ENCODE measurements around the gene COL25A1. TPM values are rescaled to one million over a fixed set of nuclear protein-coding genes. Genes with fewer than 3 reads are reported as not detected.

The COL25A1 gene
- total RNA-seq, 1 experiment from 2014 or later: not detected

DNA sequence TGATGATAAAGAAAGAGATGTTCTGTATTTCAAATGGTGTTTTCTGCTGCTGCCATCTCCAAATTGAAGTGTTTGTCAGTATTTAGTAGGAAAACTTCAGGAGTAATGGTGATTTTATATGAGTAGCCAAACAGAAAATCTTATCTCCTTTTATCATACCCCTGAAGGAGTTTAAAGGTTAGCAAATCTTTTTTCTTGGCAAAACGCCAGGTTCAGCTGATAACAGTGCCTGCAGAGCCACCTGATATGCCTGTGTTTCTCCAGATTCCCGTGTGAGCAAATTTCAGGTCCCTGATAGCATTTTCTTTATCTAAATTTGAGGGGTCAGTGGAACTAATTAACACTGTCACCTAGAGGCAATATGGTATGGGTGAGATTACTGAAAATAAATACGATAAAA lies 473.8 kb downstream of the COL25A1 start:
- DNase-seq (ENCODE audit: low spot score): no peak

- no peak for DNase-seq (ENCODE audit: low spot score)
These were observed 476.7 kb downstream of the COL25A1 start for GRCh38 chr4:108825737-108826136.

DNA sequence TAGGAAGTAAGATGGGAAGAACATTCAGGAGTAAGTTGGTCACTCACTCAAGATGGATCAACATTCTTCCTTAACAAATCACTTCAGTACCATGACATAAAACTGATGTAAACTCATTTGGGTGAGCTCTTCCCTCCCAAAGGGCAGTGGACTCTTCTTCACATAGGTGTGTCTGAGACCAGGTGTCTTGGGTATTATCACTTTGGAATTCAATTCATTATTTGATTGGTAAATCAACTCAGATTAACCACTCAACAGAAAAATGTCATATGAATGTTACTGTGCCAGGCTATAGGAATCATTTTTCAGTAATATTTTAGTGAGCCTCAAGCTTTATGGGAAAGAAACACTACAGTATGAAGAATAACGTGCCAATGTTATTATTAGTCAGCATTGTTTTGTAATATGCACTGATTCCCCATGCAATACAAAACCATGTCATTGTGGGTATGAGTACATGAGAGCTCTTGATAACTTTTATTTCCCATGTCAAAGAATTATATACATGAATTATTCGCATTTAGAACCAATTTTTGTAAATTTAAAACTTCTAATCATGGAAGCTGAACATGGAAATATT lies 481.0 kb downstream of the COL25A1 start:
- DNase-seq (ENCODE audit: low spot score): no peak

DNA sequence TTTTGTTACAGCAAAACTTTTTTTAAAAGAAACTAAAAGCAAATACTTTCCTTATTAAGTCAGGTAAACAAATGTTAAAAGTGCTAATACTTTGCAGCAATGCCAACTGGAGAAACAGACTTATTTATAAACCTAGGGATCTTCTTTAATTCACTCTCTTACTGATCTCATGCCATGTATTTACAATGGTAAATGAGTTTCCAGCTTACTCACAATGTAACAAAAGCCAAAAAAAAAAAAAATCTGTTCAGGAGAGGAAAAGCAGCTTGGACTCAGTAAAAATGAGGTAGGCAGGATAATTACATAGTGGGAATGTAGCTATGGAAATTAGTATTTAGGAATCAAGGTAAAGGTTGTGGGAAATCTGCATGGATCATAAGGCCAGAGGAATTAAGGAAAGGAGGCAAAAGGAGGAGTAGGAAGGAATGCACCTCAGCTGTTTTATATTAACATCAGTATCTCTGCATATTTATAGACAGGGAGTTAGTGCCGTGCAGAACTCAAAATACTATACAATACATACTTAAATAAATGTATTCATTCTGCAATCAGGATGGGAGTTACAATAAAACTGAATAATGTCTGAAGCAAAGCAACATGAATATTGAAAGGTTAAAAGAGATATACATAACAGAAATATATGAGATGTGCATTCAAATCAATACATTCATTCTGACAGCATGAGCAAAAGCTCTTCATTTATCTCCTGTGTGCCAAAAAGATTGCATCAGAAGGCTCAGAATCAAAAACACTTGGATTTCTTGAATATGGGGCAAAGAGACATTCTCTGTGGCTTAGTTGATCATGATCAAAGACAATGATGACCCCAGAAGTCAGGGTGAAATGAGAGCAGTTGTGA lies 481.7 kb downstream of the COL25A1 start:
- no peak for DNase-seq (ENCODE audit: low spot score)

- DNase-seq (ENCODE audit: low spot score): no peak
These were observed 488.1 kb downstream of the COL25A1 start for GRCh38 chr4:108814326-108814725.

GRCh38 chr4:108813261-108813660 lies 489.2 kb downstream of the COL25A1 start:
- no peak for DNase-seq (ENCODE audit: low spot score)

DNA sequence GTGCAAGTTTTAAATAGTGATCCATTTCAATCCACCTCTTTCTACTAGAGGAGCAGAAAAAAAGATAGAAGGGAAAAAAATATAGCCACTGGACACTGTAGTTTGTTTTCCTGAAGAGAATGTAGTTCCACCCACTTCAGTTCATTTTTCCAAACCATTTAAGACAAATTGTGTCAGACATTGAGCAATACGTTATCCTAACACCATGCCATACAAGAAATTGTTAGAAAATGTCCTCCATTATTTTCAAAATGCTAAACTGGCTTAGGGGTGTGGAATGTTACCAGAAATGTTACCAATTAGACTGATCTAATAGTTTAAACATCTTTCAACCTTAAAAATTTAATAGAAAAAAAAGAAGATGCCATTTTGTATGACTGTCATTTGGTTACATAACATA lies 491.0 kb downstream of the COL25A1 start:
- no peak for DNase-seq (ENCODE audit: low spot score)

DNA sequence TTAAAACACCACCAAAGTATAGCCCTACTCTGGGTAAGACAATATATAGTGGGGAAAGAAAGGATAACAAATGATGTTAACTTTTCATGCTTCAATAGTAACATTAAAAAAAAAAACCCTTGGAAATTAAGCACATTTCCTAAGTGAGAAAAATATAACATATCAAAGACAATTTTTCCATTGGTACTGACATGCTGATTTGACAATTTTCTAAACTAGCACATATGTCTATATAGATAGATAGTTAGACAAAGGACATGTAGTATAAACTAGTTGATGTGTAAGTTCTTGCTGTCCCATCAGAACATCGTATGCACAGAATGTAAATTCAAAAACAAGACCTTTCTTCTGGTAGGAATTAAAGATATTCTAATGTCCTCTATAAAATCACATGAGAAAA lies 492.4 kb downstream of the COL25A1 start:
- DNase-seq (ENCODE audit: low spot score): no peak

GRCh38 chr4:108804648-108805273 lies 497.7 kb downstream of the COL25A1 start:
- DNase-seq (ENCODE audit: low spot score): no peak

DNA sequence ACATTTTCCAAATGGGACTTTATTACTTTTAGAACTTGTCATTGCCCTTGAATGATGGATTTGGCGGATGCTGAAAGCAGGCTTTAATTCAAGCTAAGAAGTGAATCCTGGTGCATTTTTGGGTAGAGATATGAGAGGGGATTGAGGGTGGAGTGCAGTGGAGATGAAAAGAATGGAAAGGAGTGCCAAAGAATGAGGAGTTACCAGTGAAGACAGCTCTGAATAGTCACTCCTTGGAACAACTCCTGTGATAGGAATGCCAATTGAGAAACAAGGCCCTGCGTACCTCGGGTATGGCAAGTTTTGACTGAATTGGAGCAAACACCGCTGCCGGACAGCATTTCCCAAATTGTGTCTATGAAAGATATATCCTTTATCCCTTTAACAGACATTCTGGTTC lies 503.2 kb downstream of the COL25A1 start:
- DNase-seq (ENCODE audit: low spot score): no peak

DNA sequence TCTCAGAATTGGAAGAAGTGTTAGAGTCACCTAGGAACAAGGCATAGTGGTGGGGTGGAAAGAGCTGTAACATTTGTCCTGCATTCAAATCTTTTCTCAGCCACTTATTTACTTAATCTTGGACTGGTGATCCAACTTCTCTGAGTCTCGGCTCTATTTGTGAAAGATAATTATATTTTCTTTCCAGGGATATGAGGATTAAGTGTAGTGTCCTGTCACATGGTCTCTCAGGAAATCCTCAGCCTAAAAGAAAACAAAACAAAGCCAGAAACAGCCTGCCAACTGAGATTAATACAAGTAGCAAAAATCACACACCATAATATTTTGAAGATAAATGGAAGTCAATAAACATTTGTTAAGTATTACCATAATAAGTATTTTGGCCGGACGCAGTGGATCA lies 506.3 kb downstream of the COL25A1 start:
- no peak for DNase-seq (ENCODE audit: low spot score)

- DNase-seq (ENCODE audit: low spot score): no peak
These were observed 506.7 kb downstream of the COL25A1 start for GRCh38 chr4:108795733-108796132.

- DNase-seq (ENCODE audit: low spot score): no peak
These were observed 508.3 kb downstream of the COL25A1 start for GRCh38 chr4:108794136-108794535.

DNA sequence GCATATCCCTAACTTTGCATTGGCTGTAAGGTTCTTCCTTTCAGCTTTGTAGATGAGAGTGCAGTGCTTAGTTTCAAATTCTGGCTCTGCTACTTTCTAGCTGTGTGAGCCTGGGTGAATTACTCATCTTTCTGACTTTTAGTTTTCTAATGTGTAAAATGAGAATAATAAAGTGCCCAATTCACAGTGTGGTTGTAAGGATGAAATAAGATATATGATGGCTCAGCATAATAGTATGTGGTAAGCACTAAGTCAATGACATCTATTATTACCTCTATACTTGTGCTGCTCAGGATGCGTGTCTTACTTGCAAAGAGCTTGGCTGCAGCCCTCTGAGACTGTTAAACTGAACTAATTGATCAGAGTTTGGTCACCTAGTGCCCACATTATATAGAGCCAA lies 509.0 kb downstream of the COL25A1 start:
- DNase-seq (ENCODE audit: low spot score): no peak

DNA sequence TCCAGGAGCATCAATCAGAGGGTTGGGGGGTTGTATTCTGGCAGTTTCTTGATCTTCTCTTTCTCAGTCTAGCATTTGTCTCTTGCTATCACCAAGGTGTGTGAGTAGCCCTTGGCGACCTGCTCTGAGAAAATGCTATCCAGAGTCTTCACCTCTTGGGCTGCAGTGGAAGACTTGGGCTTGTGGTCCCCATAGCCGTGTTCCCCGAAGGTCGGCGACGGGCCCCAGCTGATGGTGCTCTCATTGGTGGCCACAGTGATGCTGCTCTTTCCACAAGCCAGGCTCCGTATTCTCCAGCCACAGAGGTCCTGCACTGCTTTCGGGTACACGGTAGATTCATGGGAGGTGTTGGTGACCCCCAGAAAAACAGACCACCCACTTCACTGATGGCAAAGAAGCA lies 513.7 kb downstream of the COL25A1 start:
- no peak for DNase-seq (ENCODE audit: low spot score)

DNA sequence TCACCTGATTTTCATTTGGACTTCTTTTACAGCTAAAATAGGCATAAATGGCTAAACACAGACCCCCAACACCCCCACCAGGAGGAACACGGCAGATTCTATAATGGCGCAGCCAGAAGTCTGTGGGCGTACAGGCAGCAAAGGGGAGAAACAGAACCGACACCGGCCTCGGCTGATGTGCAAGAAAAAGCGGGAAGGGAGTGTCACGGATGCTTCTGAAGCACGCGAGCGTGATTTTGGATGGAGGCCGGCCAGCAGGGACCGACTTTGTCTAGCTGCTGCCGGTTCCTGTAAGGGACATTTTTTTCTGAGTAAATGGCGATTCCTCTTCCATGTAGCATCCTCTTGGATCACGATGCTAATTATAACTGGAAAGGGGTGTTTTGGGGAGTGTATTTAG lies 514.7 kb downstream of the COL25A1 start:
- no peak for DNase-seq (ENCODE audit: low spot score)

GRCh38 chr4:108787106-108787505 lies 515.4 kb downstream of the COL25A1 start:
- no peak for DNase-seq (ENCODE audit: low spot score)

- DNase-seq (ENCODE audit: low spot score): no peak
These were observed 516.1 kb downstream of the COL25A1 start for GRCh38 chr4:108786351-108786750.

GRCh38 chr4:108783665-108784463 lies 518.6 kb downstream of the COL25A1 start:
- DNase-seq (ENCODE audit: low spot score): peak; percentile 44

- DNase-seq (ENCODE audit: low spot score): no peak
These were observed 522.5 kb downstream of the COL25A1 start for GRCh38 chr4:108779958-108780357.

- no peak for DNase-seq (ENCODE audit: low spot score)
These were observed 525.1 kb downstream of the COL25A1 start for GRCh38 chr4:108777388-108777787.

DNA sequence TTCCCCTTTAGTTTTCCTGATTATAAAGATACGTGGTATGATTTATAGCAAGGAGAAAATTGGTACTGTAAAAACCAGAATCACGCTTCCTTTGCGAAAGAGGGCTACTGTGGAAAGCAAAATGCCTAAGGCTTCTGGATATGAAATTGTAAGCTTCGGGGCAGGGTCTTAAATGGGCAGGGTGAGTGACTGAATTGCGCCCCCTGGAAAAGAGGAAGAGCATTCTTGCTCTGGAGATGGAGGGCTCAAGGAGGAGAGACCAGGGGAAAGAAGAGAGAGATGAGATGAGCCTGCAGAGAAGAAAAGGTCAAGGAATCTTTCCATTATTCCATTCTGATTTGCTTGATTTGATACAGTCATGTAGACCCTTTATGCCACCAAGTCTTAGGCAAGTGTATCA lies 526.5 kb downstream of the COL25A1 start:
- DNase-seq (ENCODE audit: low spot score): no peak
